Ramos (cell line): ENCODE data around the gene CALCOCO1.

Experiments used
- in situ Hi-C: fragments of 300-500 bp; cut with MboI; formaldehyde crosslinking; loops from one replicate; pipeline ENCODE4 v1.14.3; 2022; ENCODE audit warnings: low sequenced_read_pairs; ENCODE audit not compliant: unreplicated experiment

Gene CALCOCO1

DNA sequence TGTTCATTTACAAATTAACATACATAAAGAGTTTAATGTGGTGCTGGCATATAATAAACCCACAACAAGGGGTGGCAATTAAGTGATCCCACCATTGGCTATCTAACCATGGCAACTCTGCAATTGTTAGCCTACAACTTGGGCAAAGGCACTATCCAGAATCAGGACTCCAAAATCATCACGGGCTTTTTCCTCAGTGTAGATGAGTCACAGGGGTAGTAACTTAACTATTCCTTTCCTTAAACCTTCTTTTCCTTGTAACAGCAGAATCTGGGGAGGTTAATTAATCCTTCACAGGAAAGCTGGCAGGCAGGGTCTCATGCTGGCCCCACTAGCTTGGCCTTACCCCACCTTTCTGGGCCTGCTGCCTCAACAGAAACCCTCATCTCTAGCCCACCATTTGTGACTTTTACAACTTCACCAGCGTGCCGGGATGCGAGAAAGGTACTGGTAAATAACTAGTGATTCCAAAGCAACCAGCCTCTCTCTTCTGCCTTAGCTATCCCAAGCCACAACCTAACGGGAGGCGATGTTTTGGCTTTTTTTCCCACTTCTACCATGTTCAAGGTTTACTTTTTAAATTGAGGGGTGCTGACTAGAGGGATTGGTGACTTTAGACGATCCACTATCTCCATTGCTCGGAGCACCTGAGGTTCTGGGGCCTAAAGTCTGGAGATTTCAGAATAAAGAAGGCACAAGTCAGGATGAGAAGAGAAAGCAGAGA lies 52.1 kb downstream of the CALCOCO1 start:
- in situ Hi-C loops, result loop anchor here (10.0 kb wide), 1 partner anchor 130 kb away; no protein-coding TSS in a partner anchor

DNA sequence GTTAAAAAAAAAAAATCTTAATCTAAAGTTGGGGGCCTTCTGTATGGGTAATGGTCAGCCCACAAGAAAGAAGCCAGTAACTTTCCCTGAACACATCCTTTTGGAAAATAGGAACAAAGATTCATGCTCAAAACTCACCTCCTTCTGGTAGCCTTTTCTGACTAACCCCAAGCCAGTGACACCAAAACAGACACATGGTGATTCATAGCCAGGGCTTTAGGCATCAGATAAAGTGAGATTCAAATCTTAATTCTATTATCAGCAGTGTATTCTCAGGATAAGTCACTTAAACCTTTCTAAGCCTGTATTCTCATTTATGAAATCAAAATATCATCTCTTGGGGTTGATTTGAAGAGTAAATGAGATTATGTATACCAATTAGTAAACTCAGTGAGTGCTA lies 56.3 kb downstream of the CALCOCO1 start:
- in situ Hi-C loops, result loop anchor here (10.0 kb wide), 1 partner anchor 126 kb away; no protein-coding TSS in a partner anchor

DNA sequence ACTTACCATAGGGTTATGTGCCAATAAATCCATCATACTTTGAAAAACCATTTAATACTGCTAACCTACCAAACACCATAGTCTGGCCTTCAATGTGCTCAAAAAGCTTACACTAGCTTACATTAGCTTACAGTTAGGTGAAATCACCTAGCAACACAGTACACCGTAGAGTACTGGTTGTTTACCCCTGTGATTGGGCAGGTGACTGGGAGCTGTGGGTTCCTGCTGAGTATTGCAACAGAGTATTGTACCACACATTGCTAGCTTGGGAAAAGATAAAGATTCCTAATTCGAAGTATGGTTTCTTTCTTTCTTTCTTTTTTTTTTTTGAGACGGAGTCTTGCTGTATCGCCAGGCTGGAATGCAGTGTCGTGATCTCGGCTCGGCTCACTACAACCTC lies 56.9 kb downstream of the CALCOCO1 start:
- in situ Hi-C loops, result loop anchor here (10.0 kb wide), 1 partner anchor 126 kb away; no protein-coding TSS in a partner anchor

DNA sequence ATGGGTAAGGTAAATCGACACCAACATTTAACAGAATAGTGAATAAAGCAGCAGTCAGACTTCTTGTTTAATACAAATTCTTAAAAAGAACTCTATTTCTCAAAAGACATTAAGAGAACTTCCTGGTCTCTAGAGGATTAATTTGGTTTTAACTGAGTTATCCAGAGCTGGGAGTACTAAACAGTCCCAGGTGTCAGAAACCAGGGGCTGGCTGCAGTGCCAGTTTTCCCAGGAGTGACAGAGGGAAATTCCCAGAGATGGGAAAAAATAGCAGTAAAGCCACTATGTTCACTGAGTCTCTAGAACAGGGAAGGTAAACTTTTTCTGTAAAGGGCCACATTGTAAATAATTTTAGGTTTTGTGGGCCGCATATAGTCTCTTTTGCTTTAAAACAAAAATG lies 60.2 kb downstream of the CALCOCO1 start:
- in situ Hi-C loops, result no loop called here

DNA sequence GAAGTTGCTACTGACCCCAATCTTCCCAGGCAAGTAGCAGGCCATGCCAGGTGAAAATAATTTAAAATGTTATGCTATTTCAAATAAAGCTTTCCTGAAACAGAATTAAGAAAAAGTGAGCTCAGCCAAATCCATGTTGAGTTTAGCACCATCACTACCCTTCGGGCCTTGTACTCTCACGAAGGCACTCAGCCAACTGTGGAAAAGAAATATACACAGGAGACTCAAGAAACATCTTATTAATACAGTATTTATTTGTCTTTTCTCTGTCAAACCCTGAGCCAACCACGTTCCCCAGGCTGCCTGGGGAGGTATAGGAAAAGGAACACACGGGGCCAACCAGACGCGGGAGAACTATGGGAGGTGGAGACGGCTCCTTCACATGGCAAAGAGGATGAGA lies 62.3 kb downstream of the CALCOCO1 start:
- in situ Hi-C loops, result no loop called here

DNA sequence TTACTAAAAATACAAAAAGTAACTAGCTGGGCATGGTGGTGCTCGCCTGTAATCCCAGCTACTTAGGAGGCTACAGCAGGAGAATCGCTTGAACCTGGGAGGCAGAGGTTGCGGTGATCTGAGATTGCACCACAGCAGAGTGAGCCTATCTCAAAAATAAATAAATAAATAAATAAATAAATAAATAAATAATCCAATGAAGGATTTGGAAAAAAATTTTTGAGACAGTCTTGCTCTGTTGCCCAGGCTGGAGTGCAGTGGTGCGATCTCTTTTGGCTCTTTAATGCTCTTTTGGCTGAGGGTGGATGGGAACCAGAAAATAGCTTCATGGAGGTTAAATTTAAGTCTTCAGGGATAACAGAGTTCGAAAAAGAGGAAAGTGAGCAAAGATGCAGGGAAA lies 63.1 kb downstream of the CALCOCO1 start:
- in situ Hi-C loops, result no loop called here

DNA sequence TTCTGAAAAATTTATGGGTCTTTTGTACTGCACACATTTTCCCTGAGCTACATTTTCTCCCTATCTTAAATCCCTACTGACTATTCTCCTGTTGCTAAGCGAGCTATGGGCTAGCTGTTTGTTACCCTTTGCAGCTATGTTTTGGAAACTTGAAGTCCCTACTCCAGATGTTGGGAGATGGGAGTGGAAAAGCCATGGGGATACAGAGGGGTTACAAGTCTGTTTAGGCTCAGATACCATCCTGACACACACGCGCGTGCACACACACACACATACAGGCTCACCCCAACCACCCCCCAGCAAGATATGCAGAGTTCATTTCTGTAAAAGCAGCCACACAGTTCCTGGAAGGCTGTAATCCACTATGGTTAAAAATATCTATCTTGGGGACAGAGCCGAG lies 67.2 kb downstream of the CALCOCO1 start:
- in situ Hi-C loops, result no loop called here

DNA sequence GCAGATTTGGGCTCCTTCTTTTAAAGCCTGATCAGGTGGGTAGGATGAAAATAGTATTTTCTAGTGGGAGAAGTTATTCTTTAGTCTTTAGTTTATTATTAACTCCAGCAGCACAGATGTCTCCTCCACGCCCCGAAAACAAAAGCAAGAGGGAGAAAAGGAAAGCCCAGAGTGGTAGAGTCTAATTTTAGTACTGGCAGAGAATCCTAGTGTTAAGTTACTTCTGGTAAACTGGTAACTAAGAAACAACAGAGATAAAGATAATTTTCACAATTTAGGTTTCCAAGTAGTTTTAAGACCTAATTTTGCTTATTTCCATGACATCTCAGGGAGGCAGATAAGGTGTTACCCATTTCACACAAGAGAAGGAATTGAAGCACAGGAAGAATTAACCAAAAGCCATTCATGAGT lies 67.7 kb downstream of the CALCOCO1 start:
- in situ Hi-C loops, result no loop called here

DNA sequence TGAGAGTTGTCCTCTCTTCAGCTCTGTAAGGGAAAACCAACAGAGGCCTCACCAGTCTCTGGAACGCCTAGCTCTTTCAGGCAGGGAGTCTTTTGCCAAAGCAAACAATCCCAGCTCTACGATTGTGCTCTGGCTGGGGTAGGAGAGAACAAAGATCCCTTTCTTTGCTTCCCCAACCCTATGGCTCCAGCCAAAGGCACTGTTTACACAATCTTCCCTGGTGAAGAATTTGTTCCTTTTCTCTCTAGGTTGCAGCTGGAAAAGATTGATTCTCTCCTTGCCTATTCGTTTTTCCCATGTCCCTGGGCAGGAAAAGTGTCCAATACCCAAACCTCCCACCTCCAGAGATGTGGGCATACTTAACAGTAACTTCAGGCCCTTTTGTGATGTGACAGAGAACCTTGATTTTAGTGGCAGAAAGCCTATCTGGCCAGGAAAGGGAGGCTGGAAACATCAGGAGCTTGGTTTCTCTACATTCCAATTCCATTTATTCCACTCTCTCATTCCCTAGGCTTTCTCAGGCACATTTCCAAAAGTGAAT lies 68.2 kb downstream of the CALCOCO1 start:
- in situ Hi-C loops, result no loop called here
